HG02870 (cell line): Measurements from ENCODE around the gene RTN4RL2.
A peak's percentile ranks its signal among the peaks of the same experiment; 100 is the strongest.

ENCODE experiments used
- ATAC-seq: cut with Tn5 transposase; IDR thresholded peaks from one replicate; pipeline ENCODE4 v1.9.1; 2021; ENCODE audit warnings: mild to moderate bottlenecking, moderate library complexity; ENCODE audit not compliant: unreplicated experiment

The RTN4RL2 gene

GRCh38 chr11:57461841-57462489 lies 1.6 kb downstream of the RTN4RL2 start:
- ATAC-seq = no peak

- ATAC-seq = no peak
Observed at GRCh38 chr11:57462597-57462996, 2.3 kb downstream of the RTN4RL2 start.

GRCh38 chr11:57463671-57464538 lies 3.6 kb downstream of the RTN4RL2 start:
- no peak for ATAC-seq

- no peak for ATAC-seq
Observed at GRCh38 chr11:57464539-57465181, 4.3 kb downstream of the RTN4RL2 start.

GRCh38 chr11:57466680-57467079 lies 6.4 kb downstream of the RTN4RL2 start:
- ATAC-seq = no peak

GRCh38 chr11:57467508-57468157 lies 7.3 kb downstream of the RTN4RL2 start:
- ATAC-seq = no peak

GRCh38 chr11:57468276-57468675 lies 7.9 kb downstream of the RTN4RL2 start:
- no peak for ATAC-seq

- ATAC-seq = no peak
Observed at GRCh38 chr11:57469268-57469667, 8.9 kb downstream of the RTN4RL2 start.

GRCh38 chr11:57471496-57471895 lies 11.2 kb downstream of the RTN4RL2 start:
- ATAC-seq = no peak

- no peak for ATAC-seq
Observed at GRCh38 chr11:57473285-57473841, 13.0 kb downstream of the RTN4RL2 start.

GRCh38 chr11:57474017-57474802 lies 13.9 kb downstream of the RTN4RL2 start:
- no peak for ATAC-seq

GRCh38 chr11:57474803-57475115 lies 14.4 kb downstream of the RTN4RL2 start:
- ATAC-seq = no peak

GRCh38 chr11:57475191-57475590 lies 14.9 kb downstream of the RTN4RL2 start:
- no peak for ATAC-seq

- ATAC-seq = no peak
Observed at GRCh38 chr11:57475671-57476046, 15.3 kb downstream of the RTN4RL2 start.

- ATAC-seq = peak; percentile 31
Observed at GRCh38 chr11:57476047-57476756, 15.9 kb downstream of the RTN4RL2 start.

- ATAC-seq = peak; percentile 56
Observed at GRCh38 chr11:57476757-57477506, 16.6 kb downstream of the RTN4RL2 start.

GRCh38 chr11:57477507-57478189 lies 17.3 kb downstream of the RTN4RL2 start:
- ATAC-seq = no peak

- ATAC-seq = no peak
Observed at GRCh38 chr11:57479021-57479663, 18.8 kb downstream of the RTN4RL2 start.
